Ovary (tissue), 9 donors: ENCODE results near the gene CCDC88A. TPM values are rescaled to one million over a fixed set of nuclear protein-coding genes. Genes with fewer than 3 reads are reported as not detected.

Source experiments
- DNase-seq, 5 donors: peaks; one replicate each; pipeline ENCODE4 v3.0.0-alpha.2; 2019 to 2020
- H3K27ac ChIP-seq, 2 donors: fragments of 200-600 bp; one replicate each; pipeline versions ENCODE4 v1.5.1 to v1.8.0; 2019 to 2022
- H3K27me3 ChIP-seq: fragments of 200-600 bp; one replicate; pipeline ENCODE4 v1.8.0; 2022
- H3K36me3 ChIP-seq: fragments of 200-600 bp; sonication (generic); one replicate; pipeline ENCODE4 v1.5.1; 2019
- H3K4me1 ChIP-seq: one replicate; pipeline ENCODE4 v1.8.1; 2013; ENCODE audit warnings: mild to moderate bottlenecking, moderate library complexity; ENCODE audit not compliant: insufficient read depth
- H3K4me3 ChIP-seq: fragments of 200-600 bp; sonication (generic); one replicate; pipeline ENCODE4 v1.5.1; 2017
- H3K9me3 ChIP-seq, 2 donors: fragments of 200-600 bp in 1 of 2; sonication (generic) in 1 of 2; one replicate each; pipeline versions ENCODE4 v1.5.1 to v1.8.1; 2013 to 2019; ENCODE audit warnings: mild to moderate bottlenecking in 1 of 2, moderate library complexity in 1 of 2
- CTCF ChIP-seq, 3 donors: fragments of 450-650 bp in 2 of 3; fragments of 200-600 bp in 1 of 3; IDR thresholded peaks; one replicate each; pipeline versions ENCODE4 v1.5.1 to v1.8.0; 2016 to 2022; ENCODE audit warnings: antibody characterized with exemption in 3 of 3, mild to moderate bottlenecking in 1 of 3
- EP300 ChIP-seq: sonication (generic); formaldehyde crosslinking; IDR thresholded peaks from one replicate; pipeline ENCODE4 v1.6.1; 2017; ENCODE audit warnings: antibody characterized with exemption
- POLR2A ChIP-seq: fragments of 450-650 bp; IDR thresholded peaks from one replicate; pipeline ENCODE4 v1.6.1; 2017; ENCODE audit warnings: antibody characterized with exemption, mild to moderate bottlenecking, moderate library complexity
- WGBS, 3 donors: extraction: QIAGEN DNeasy Blood & Tissue Kit in 1 of 3; methylation state at CpG; one replicate each; pipeline versions ENCODE4 v1.1.5 to v1.1.7; 2013 to 2017; 5-methylcytosine and 5-hydroxymethylcytosine counted together
- intact Hi-C, 4 donors: fragments of 100-400 bp; cut with DNase I; formaldehyde crosslinking; loops; one replicate each; pipeline versions ENCODE4 v1.11.0 to v1.15.1; 2022 to 2023
- polyA plus RNA-seq, 2 donors: library from polyadenylated mRNA; stranded (reverse); fragments of 200-250 nt in 1 of 2; fragments of 350-450 nt in 1 of 2; fragmentation: Illumina TruSeq in 1 of 2; extraction: RNeasy Lipid Tissue Mini Kit (QIAGEN cat#74804) in 1 of 2; gene quantifications; one replicate each; pipeline ENCODE4 v1.2.3, GENCODE V29; 2013 to 2014
- total RNA-seq, 7 donors: library from RNA; depleted of rRNA in 2 of 7; stranded (reverse); fragments of >200 nt in 2 of 7; fragmentation: NEBNext Ultra II Directional in 3 of 7; extraction: Animal tissue kit (Norgen Biotek cat#: 25700) in 3 of 7; gene quantifications; one replicate each; pipeline versions ENCODE4 v1.1.0 to v1.2.4, GENCODE V29; 2016 to 2023
- donor health status: DM: no; HTN: no; CAD: no; lungs with moderate emphysema.
- donor health status: DM: no; HTN: no; CAD: no.
- donor health status: Bipolar disorder and iron deficiency.
- donor health status: DM: yes; HTN: yes; CAD: no.
- donor health status: DM: no; HTN: no; CAD: no.
- donor health status: DM: yes; HTN: yes; CAD: no.

Gene CCDC88A
- total and polyA plus RNA-seq, 9 donors = 9.6 to 64.4 (median 30.6) TPM

GRCh38 chr2:55338268-55338667, 81.4 kb downstream of the CCDC88A start:
- no peak for DNase-seq
- Histone ChIP-seq H3K27ac (no peak overlapping the region), H3K27me3 (no peaks in the 10 kb centered on the region), H3K4me3 (no peak overlapping the region), H3K36me3 (no peaks in the 10 kb centered on the region), H3K4me1 (no peaks in the 10 kb centered on the region), H3K9me3 (no peaks in the 10 kb centered on the region)
- intact Hi-C loops = no loop called here
- TF ChIP-seq POLR2A = no peak
- no peak for TF ChIP-seq EP300
- no peak for TF ChIP-seq CTCF (IDR thresholded peaks at IDR 0.05)

GRCh38 chr2:55334728-55335127, 84.9 kb downstream of the CCDC88A start:
- no peaks in the 10 kb centered on the region for H3K4me1 ChIP-seq
- H3K4me3 ChIP-seq = no peak overlapping the region
- intact Hi-C loops = no loop called here
- TF ChIP-seq EP300 (no peak), POLR2A (no peak), CTCF (IDR thresholded peaks at IDR 0.05) (no peak)
- no peaks in the 10 kb centered on the region for H3K36me3 ChIP-seq
- 94 to 96% (median 95%) methylated on average over 2 of the region's 2 CpGs for WGBS, 3 donors
- no peaks in the 10 kb centered on the region for H3K9me3 ChIP-seq
- no peak overlapping the region for H3K27ac ChIP-seq
- no peak for DNase-seq
- no peaks in the 10 kb centered on the region for H3K27me3 ChIP-seq

- H3K4me3 ChIP-seq = no peak overlapping the region
- intact Hi-C loops = no loop called here
- 86 to 92% (median 87%) methylated on average over 1 of the region's 1 CpG for WGBS, 3 donors
- H3K27me3 ChIP-seq = no peaks in the 10 kb centered on the region
- no peak overlapping the region for H3K27ac ChIP-seq
- DNase-seq = no peak
- H3K9me3 ChIP-seq = no peaks in the 10 kb centered on the region
- no peaks in the 10 kb centered on the region for H3K4me1 ChIP-seq
- TF ChIP-seq CTCF (IDR thresholded peaks at IDR 0.05) (no peak), POLR2A (no peak), EP300 (no peak)
- no peaks in the 10 kb centered on the region for H3K36me3 ChIP-seq
These were observed 88.9 kb downstream of the CCDC88A start for GRCh38 chr2:55330541-55331297.

GRCh38 chr2:55327470-55328230, 92.0 kb downstream of the CCDC88A start:
- Histone ChIP-seq H3K4me3 (no peak overlapping the region), H3K27ac (no peak overlapping the region), H3K36me3 (no peaks in the 10 kb centered on the region), H3K27me3 (no peaks in the 10 kb centered on the region), H3K9me3 (no peaks in the 10 kb centered on the region), H3K4me1 (no peaks in the 10 kb centered on the region)
- TF ChIP-seq EP300 (no peak), CTCF (IDR thresholded peaks at IDR 0.05) (no peak), POLR2A (no peak)
- intact Hi-C loops = no loop called here
- WGBS, 3 donors = 64 to 78% (median 67%) methylated on average over 3 of the region's 3 CpGs
- no peak for DNase-seq
